DMS 273 (cell line): ENCODE measurements around the gene IPO13.

Experiments
- DNase-seq: peaks from one replicate; lab custom pipeline; 2025; ENCODE audit not compliant: unreplicated experiment; lab: John Stamatoyannopoulos, UW

Gene IPO13

GRCh38 chr1:43971336-43971980, 24.7 kb downstream of the IPO13 start:
- no peak for DNase-seq

DNA sequence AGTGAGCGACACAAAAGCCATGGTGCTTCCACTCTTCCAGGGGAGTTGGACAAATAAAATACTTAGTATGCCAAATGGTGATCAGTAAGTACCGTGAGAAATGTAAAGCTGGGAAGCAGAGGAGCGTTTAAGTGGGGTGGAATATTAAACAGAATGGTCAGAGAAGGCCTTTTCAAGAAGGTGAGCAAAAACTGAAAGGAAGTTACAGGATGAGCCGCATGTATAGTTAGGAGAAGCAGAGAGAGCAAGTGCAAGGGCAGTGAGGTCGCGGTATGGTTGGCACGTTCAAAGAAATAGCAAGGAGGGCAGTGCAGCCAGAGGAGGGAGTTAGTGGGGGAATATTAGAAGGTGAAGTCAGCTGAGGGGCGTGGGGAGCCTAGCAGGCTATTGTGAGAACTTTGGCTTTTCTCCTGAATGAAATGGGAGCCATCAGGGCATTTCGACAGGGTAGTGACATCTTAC, 27.3 kb downstream of the IPO13 start:
- DNase-seq: no peak

DNA sequence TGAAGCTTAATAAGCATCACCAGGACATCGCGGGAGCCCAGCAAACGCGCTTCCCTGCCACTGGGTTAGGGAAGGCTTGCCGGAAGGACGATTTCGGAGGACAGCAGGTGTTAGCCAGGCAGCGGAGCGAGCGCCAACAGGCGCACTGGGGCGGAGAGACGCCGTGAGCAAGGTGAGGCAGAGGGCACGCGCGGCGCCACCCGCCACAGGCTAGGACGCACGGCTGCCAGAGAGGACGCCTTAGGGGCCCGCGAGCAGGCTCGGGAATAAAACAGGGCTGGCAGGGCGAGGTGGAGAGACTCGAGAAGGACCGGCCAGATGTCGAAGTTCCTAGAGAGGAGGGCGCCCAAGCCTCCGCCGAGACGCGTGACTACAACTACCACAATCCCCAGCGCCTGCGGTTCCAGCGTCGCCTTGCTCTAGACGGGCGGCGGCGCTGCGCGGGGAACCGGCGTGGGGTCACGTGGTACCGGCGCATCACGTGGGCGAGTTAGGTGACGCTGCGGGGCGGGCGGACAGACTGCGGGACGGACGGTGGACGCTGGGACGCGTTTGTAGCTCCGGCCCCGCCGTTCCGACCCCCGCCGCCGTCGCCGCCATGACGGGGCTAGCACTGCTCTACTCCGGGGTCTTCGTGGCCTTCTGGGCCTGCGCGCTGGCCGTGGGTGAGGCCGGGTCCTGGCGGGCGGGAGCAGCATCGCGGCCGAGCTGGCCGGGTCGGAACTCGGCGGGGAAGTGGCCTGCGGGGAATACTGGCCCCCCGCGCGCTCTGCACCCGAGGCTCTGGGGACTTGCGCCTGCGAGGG, 27.9 kb downstream of the IPO13 start, which contains the start of gene ATP6V0B:
ATP6V0B (plus strand) TSS at position 518 of the 806 bp plus-strand sequence; CDS start at position 599, 81 bp downstream.
- peak; percentile 99 for DNase-seq

DNA sequence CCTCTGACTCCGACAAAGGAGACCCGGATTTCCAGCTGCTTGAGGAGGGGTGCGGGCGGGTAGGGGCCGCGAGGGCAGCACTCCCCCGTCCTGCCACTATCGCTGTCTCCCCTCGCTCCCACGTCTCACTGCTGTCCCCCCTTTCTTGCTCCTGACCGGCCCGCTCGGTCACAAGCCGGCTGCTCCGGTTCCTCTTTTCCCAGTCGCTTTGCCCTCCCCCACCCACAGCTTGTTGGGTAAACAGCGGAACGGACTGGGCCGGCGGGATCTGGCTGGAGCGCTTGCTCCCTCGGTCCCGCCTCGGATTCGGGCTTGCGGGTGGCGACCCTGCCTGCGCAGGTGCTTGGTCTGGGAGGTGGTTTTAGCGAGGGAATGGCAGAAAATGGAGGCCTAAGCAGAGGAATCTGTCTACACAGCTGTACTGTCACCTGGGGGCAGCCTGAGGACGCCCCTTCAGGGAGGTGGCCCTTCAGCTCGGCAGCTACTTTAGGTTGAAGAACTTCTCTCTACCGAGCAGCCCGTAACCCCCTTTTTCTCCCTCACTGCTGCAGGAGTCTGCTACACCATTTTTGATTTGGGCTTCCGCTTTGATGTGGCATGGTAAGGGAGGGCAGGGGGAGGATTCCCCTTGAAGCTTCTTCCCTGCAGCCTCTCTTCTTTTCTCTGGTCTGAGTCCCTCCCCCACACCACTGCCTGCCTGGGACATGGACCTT, 28.7 kb downstream of the IPO13 start:
- peak; percentile 64 for DNase-seq

GRCh38 chr1:43976045-43976444, 29.3 kb downstream of the IPO13 start:
- peak; percentile 47 for DNase-seq

DNA sequence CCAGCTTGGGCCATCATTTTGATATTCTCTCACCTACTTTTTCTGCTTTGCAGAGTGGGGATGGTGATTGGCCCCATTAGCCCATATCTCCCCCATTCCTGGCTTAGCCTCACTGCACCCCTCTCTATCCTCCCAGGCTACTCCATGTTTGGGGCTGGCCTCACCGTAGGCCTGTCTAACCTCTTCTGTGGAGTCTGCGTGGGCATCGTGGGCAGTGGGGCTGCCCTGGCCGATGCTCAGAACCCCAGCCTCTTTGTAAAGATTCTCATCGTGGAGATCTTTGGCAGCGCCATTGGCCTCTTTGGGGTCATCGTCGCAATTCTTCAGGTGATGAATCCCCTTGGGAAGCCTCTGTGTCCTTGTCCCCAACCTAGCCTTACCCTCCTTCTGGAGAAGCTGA, 30.1 kb downstream of the IPO13 start:
- DNase-seq: no peak

GRCh38 chr1:43977376-43978263, 30.9 kb downstream of the IPO13 start:
- DNase-seq: no peak

GRCh38 chr1:43978264-43978550, 31.5 kb downstream of the IPO13 start:
- DNase-seq: no peak

DNA sequence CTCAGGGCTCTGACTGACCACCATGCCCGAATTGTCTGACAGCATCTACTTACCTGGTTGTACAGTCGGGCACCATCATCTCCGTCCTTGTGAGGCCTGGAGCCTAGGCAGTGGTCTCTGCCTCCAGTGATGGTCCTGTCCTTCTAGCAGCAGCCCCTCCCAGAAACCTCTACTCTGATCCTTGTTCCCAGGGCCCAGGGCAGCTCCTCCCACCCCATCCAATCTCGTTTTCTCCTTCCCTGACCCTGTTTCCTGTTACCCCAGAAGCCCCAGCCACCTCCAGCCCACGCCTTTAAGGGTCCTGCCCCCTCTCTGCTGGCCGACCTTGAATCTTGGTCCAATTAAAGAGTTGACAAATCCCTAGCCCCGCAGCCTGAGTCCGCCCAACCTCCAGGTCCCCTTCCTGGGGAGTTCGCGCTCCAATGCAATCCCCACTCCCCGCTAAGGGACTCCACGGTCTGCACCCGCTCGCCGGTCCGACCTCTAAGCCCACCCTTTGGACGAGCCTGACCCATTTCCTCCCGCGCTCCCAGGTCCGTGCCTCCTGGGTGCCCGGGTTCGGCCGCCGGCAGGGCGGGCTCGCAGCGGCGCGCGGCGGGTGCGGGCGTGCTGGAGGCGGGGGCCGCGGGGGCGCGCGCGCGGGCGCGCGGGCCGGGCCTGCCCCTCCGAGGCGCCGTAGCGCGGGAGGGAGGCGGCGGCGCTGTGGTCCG, 32.0 kb downstream of the IPO13 start, which contains the start of gene B4GALT2:
B4GALT2 (plus strand) TSS at position 660 of the 710 bp plus-strand sequence. CDS start 1,951 bp downstream, outside the sequence.
- DNase-seq: peak; percentile 79

- DNase-seq: no peak
These were observed 32.4 kb downstream of the IPO13 start for GRCh38 chr1:43979261-43979527.

- peak; percentile 72 for DNase-seq
These were observed 32.9 kb downstream of the IPO13 start for GRCh38 chr1:43979528-43980254.

DNA sequence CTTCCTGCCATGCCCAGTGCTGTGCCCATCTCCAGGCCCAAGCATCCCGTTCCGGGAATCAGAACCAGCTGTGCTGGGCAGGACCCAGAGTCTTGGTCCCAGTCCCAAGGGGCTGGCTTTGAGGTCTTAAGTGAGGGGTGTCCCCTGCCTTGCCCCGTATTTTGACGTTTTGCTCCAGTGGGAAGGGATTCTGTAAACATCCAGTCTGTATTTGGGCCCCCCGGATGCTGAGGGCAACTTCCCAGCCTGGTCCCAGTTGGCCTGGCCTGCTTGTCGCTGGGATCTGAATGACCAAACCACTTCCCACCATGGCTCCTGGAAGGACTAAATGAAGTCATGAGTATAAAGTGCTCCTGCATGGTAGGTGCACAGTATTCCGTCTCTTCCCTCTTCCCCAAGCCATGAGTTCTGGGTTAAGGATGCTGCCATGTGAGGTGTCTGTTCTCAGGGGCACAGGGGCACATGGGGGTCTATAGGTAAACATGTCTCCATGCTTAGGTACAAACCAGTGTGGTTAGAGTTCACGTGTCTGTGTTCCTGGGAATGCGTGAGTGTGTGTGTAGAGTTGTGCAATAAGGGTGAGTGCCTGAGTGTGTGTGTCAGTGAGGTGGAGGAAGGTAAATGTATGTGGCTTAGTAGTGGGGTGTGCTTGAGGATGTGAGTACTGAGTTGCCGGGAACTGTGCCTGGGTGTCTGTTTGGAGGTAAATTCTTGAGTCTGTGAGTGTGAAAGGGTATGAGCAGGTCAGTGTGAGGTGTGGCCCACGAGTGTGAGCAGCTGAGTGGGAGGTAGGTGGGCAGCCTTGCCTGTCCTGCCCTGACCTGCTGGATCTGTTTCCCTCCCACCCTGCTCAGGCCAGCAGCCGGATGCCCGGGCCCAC, 33.7 kb downstream of the IPO13 start:
- DNase-seq: no peak

- DNase-seq: no peak
These were observed 34.4 kb downstream of the IPO13 start for GRCh38 chr1:43981135-43981491.

DNA sequence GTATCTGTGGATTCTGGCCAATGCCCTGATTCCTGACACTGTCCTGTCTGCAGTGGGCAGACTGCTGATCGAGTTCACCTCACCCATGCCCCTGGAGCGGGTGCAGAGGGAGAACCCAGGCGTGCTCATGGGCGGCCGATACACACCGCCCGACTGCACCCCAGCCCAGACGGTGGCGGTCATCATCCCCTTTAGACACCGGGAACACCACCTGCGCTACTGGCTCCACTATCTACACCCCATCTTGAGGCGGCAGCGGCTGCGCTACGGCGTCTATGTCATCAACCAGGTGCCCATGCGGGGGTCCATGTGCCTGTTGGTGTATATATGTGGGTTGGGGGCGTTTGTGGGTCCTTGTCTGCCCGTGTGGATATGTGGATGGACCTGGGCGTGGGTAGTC, 34.9 kb downstream of the IPO13 start:
- no peak for DNase-seq

DNA sequence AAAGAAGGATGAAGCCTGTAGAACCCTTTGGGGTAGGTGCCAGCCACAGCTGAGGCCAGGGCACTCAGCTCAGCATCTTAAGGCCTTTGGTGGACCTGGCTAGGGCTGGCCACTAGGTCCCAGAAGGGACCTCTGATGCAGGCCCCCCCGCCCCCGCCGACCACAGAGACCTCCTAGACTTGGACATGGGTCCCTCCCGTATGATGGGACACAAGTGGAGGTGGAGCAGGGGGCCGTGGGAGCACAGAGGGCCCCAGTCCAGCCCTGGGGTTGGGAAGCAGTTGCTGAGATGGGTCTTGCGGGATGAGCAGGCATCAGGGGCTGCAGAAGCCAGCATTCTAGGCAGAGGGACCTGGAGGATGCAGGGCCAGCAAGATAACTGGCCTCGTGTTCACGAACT, 35.5 kb downstream of the IPO13 start:
- no peak for DNase-seq

- no peak for DNase-seq
These were observed 36.1 kb downstream of the IPO13 start for GRCh38 chr1:43982808-43983207.

GRCh38 chr1:43983253-43983899, 36.6 kb downstream of the IPO13 start:
- no peak for DNase-seq

GRCh38 chr1:43984855-43985254, 38.1 kb downstream of the IPO13 start:
- no peak for DNase-seq
